Ascending aorta (tissue), 2 donors: ENCODE results near the gene GREB1. TPM values are rescaled to one million over a fixed set of nuclear protein-coding genes. Genes with fewer than 3 reads are reported as not detected.

Experiments used
- DNase-seq, 2 donors: peaks; one replicate each; pipeline ENCODE4 v3.0.0-alpha.2; 2019; ENCODE audit warnings: low spot score in 2 of 2
- H3K27ac ChIP-seq, 2 donors: fragments of 200-600 bp; sonication (generic); one replicate each; pipeline ENCODE4 v1.5.1; 2016 to 2017; ENCODE audit warnings: mild to moderate bottlenecking in 1 of 2
- H3K27me3 ChIP-seq: fragments of 200-600 bp; sonication (generic); one replicate; pipeline ENCODE4 v1.5.1; 2017
- H3K36me3 ChIP-seq, 2 donors: fragments of 200-600 bp; sonication (generic); one replicate each; pipeline ENCODE4 v1.5.1; 2016
- H3K4me1 ChIP-seq, 2 donors: fragments of 200-600 bp; sonication (generic); one replicate each; pipeline ENCODE4 v1.5.1; 2016 to 2017; ENCODE audit warnings: mild to moderate bottlenecking in 1 of 2
- H3K4me3 ChIP-seq, 2 donors: fragments of 200-600 bp; sonication (generic); one replicate each; pipeline ENCODE4 v1.5.1; 2016 to 2017; ENCODE audit warnings: mild to moderate bottlenecking in 1 of 2
- H3K9me3 ChIP-seq, 2 donors: fragments of 200-600 bp; sonication (generic); one replicate each; pipeline ENCODE4 v1.5.1; 2016
- CTCF ChIP-seq, 3 experiments: fragments of 200-600 bp in 2 of 3; fragments of 450-650 bp in 1 of 3; sonication (generic) in 2 of 3; IDR thresholded peaks; one replicate each; pipeline ENCODE4 v1.5.1; 2016 to 2019; ENCODE audit warnings: antibody characterized with exemption in 3 of 3, mild to moderate bottlenecking in 1 of 3, moderate library complexity in 1 of 3
- intact Hi-C: fragments of 100-400 bp; cut with DNase I; formaldehyde crosslinking; loops from one replicate; pipeline ENCODE4 v1.15.1; 2023
- total RNA-seq: library from RNA; depleted of rRNA; stranded (reverse); fragments of >200 nt; gene quantifications from one replicate; pipeline ENCODE4 v1.1.0, GENCODE V29; 2016

Gene GREB1
- total RNA-seq, 1 donor from 2014 or later, result 5.9 TPM

- H3K4me3 ChIP-seq, result no peak overlapping the region
- no peaks in the 10 kb centered on the region for H3K36me3 ChIP-seq
- H3K9me3 ChIP-seq, result no peaks in the 10 kb centered on the region
- no peak for TF ChIP-seq CTCF (IDR thresholded peaks at IDR 0.05)
- no peak overlapping the region for H3K27ac ChIP-seq
- H3K27me3 ChIP-seq, result no peaks in the 10 kb centered on the region
- H3K4me1 ChIP-seq, result peaks cover 0 to 3% of the 10 kb centered on the region in 2 donors
- intact Hi-C loops, result no loop called here
- no peak for DNase-seq
Observed at GRCh38 chr2:11647834-11648600, 114.2 kb downstream of the GREB1 start.

- H3K27me3 ChIP-seq, result no peaks in the 10 kb centered on the region
- no peaks in the 10 kb centered on the region for H3K36me3 ChIP-seq
- intact Hi-C loops, result no loop called here
- H3K4me3 ChIP-seq, result no peak overlapping the region
- no peak for DNase-seq
- no peaks in the 10 kb centered on the region for H3K9me3 ChIP-seq
- H3K27ac ChIP-seq, result no peak overlapping the region
- peaks cover 0 to 3% of the 10 kb centered on the region in 2 donors for H3K4me1 ChIP-seq
- no peak for TF ChIP-seq CTCF (IDR thresholded peaks at IDR 0.05)
Observed at GRCh38 chr2:11649093-11649492, 115.2 kb downstream of the GREB1 start.

DNA sequence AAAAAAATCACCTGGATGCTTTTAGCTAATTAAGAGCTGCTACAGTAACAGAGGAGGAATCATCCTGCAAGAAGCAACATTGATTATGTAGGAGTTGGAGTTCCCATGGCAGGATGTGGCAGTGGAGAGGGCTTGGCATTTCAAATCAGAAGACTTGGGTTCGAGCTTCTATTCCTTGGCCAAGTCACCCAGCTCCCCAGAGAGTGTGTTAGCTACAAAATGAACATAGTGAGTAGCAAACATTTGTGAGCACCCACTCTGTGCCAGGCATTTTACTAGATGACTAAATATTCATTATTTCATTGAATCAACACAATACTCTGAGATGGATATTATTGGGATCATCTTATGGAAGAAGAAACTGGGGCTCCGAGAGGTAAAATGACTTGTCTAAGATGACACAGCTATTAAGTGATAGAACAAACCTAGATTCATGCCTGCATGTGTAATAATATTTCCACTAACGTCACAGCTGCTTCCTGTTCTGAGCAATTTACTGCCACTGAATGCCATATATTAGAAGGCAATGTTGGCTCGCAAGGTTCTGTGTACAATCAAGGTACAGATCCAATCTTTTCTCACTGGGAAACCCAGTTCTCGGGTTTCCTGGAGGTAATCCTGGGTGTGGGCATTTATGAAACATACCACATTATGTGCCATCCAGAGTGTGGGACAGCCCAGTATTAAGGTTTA is 118.2 kb downstream of the GREB1 start:
- Histone ChIP-seq H3K27ac (no peak overlapping the region), H3K27me3 (no peaks in the 10 kb centered on the region), H3K36me3 (no peaks in the 10 kb centered on the region), H3K4me3 (no peak overlapping the region), H3K9me3 (no peaks in the 10 kb centered on the region), H3K4me1 (peaks cover 0 to 3% of the 10 kb centered on the region in 2 donors)
- no peak for TF ChIP-seq CTCF (IDR thresholded peaks at IDR 0.05)
- intact Hi-C loops, result no loop called here
- DNase-seq, result no peak

- DNase-seq, result no peak
- TF ChIP-seq CTCF (IDR thresholded peaks at IDR 0.05), result no peak
- intact Hi-C loops, result no loop called here
- H3K27me3 ChIP-seq, result no peaks in the 10 kb centered on the region
- H3K9me3 ChIP-seq, result no peaks in the 10 kb centered on the region
- H3K4me1 ChIP-seq, result peaks cover 0 to 3% of the 10 kb centered on the region in 2 donors
- no peaks in the 10 kb centered on the region for H3K36me3 ChIP-seq
- no peak overlapping the region for H3K27ac ChIP-seq
- H3K4me3 ChIP-seq, result no peak overlapping the region
Observed at GRCh38 chr2:11652553-11652952, 118.7 kb downstream of the GREB1 start.

DNA sequence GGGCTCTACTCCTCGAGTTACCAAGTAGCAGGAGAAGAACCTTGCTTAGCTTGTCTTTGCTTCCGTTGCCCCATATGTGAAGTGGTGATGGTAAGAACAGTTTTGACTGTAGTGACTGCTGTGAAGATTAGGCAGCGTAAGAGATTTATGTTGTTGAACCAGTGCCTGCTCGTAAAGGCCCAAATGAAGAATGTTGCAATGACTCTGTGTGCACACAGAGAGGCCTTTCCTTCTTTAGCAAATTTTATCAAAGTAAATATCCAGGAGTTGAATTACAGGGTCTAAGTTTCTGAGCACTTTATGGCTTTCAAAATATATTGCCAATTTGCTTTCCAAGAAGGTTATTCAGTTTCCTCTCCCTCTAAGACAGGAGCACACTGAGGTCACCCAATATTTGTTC is 121.7 kb downstream of the GREB1 start:
- DNase-seq, result no peak
- intact Hi-C loops, result no loop called here
- Histone ChIP-seq H3K36me3 (no peaks in the 10 kb centered on the region), H3K9me3 (no peaks in the 10 kb centered on the region), H3K27me3 (no peaks in the 10 kb centered on the region), H3K4me3 (no peak overlapping the region), H3K27ac (no peak overlapping the region), H3K4me1 (peaks cover 0 to 3% of the 10 kb centered on the region in 2 donors)
- TF ChIP-seq CTCF (IDR thresholded peaks at IDR 0.05), result no peak
